Measurements from ENCODE around the gene ANKRD30BL.
"Not testable (repeated sequence)": the region's sequence is repeated elsewhere in the genome, so short reads cannot be mapped to it uniquely, and the experiment has no call there.

The ANKRD30BL gene

GRCh38 chr2:132161161-132162124 lies at the start of gene ANKRD30BL:
Gene ANKRD30BL, minus strand, starts transcription at chr2:132161952. Its CDS starts 247 bp downstream, at chr2:132161705.
- not testable (repeated sequence) for DNase-seq (ENCODE audit: low spot score)

- not testable (repeated sequence) for DNase-seq (ENCODE audit: low spot score)
Observed at GRCh38 chr2:132202866-132203265, 41.1 kb upstream of the ANKRD30BL start.

- DNase-seq (ENCODE audit: low spot score), result not testable (repeated sequence)
Observed at GRCh38 chr2:132192854-132193253, 31.1 kb upstream of the ANKRD30BL start.

- DNase-seq (ENCODE audit: low spot score), result not testable (repeated sequence)
Observed at GRCh38 chr2:132167100-132167499, 5.3 kb upstream of the ANKRD30BL start.

GRCh38 chr2:132162125-132162660 lies 441 bp upstream of the ANKRD30BL start:
- DNase-seq (ENCODE audit: low spot score), result not testable (repeated sequence)

- DNase-seq (ENCODE audit: low spot score), result peak; percentile 0
Observed at GRCh38 chr2:132146774-132147173, 15.0 kb downstream of the ANKRD30BL start.
